GM21825 (cell line): ENCODE data around the gene MAPK1.

Experiments
- ATAC-seq: cut with Tn5 transposase; IDR thresholded peaks from one replicate; pipeline ENCODE4 v1.9.1; 2021; ENCODE audit warnings: mild to moderate bottlenecking, moderate library complexity; ENCODE audit not compliant: unreplicated experiment

MAPK1 gene

GRCh38 chr22:21709688-21710087 is 157.8 kb downstream of the MAPK1 start:
- ATAC-seq: no peak

- ATAC-seq: no peak
Measured at GRCh38 chr22:21708960-21709359, 158.5 kb downstream of the MAPK1 start.

GRCh38 chr22:21707677-21708076 is 159.8 kb downstream of the MAPK1 start:
- ATAC-seq: no peak
